ENCODE data around the gene CYTH1. TPM values are rescaled to one million over a fixed set of nuclear protein-coding genes. Genes with fewer than 3 reads are reported as not detected.
A peak's percentile ranks its signal among the peaks of the same experiment; 100 is the strongest.

CYTH1 gene
- total and polyA plus RNA-seq, 10 of the 15 experiments (the other 5 are each of a cell fraction or from before 2014, with no cell fraction given), result 6.6 to 188 (median 145) TPM

DNA sequence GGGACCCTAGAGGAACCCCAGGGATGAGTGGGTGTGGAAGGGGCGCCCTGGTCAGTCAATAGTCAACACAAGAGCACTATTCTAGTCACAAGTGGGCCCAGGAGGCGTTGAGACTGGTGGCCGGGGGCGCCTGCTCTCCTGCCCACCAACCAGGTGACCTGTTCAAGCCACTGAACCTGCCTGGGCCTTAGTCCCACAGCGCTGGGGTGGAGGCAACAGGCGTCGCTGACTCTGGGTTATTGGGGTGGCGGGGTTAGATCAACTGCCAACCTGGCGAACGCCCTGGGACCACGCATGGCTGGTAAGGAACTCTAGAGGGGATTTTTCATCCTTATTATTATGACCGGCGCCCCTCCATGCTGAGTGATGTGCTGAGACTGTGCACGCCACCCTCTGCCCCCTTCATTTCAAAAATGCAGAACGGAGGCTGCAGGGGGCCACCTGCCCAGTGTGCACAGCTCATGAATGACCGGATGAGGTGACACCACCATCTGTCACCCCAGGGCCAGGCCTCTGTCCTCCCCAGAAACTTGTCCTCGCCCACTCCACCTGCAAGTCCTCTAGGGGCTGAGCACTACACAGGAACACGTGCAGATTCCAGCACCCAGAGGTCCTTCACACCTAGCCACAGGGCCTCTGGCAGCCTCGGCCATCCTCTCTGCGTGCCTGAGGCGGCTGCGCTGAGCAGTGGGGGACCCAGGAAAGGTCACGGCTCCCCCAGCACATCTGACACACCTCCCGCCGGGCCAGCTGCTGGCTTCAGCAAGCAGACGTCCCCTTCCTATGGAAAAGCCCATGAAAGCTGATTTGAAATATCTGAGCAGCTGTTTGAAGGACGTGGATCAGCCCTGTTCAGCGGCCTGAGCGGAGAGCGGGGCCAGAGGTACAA, 153.3 kb downstream of the CYTH1 start:
- H3K27me3 ChIP-seq (replicated peaks in 1 of 2; ENCODE audit: control insufficient read depth in 2 of 2, insufficient read depth in 2 of 2, low read length in 1 of 2), result no peaks in the 10 kb centered on the region
- RAD21 ChIA-PET (ENCODE audit: unreplicated experiment), result no interaction called here
- SMC1A ChIA-PET (ENCODE audit: uncharacterized antibody, unreplicated experiment), result no interaction called here
- CTCF ChIA-PET, result no interaction called here
- FAIRE-seq (no peak), ATAC-seq (no peak), DNase-seq (ENCODE audit: low read depth, low spot score) (no peak)
- no peaks in the 10 kb centered on the region for H3K36me3 ChIP-seq (ENCODE audit: control insufficient read depth in 2 of 2, insufficient read depth in 2 of 2, low read length in 1 of 2)
- POLR2A ChIA-PET, result no interaction called here
- no peaks in the 10 kb centered on the region for H3K79me2 ChIP-seq (ENCODE audit: control insufficient read depth, insufficient read depth, low read length)
- H3K4me3 ChIP-seq, result no peak overlapping the region
- H4K20me1 ChIP-seq (ENCODE audit: control insufficient read depth, insufficient read depth), result no peaks in the 10 kb centered on the region
- intact Hi-C loops (cut with micrococcal nuclease; ENCODE audit: unreplicated experiment) (no loop called here), in situ Hi-C loops (cut with MboI) (no loop called here)
- no peaks in the 10 kb centered on the region; the same call in 2 of the 3 replicates for H3K9me3 ChIP-seq (replicated peaks; ENCODE audit: control insufficient read depth, insufficient read depth, low read length)
- TF ChIP-seq IKZF2 (IDR thresholded peaks at IDR 0.05) (no peak), RB1 (IDR thresholded peaks at IDR 0.05; ENCODE audit: borderline replicate concordance) (no peak), TCF7 (IDR thresholded peaks at IDR 0.05; ENCODE audit: borderline replicate concordance) (no peak)
- no peak overlapping the region for H3K4me2 ChIP-seq (ENCODE audit: control insufficient read depth, insufficient read depth)
- BruUV-seq (replicated peaks), result no TSS peak
- H2AFZ ChIP-seq (ENCODE audit: control insufficient read depth, low read depth, low read length), result no peak overlapping the region
- no peak overlapping the region for H3K9ac ChIP-seq (ENCODE audit: control insufficient read depth, insufficient read depth, low read length)
- WGBS (ENCODE audit: insufficient coverage, insufficient replicate concordance, low lambda C conversion rate, missing lambda C conversion rate), result 45% methylated on average over 30 of the region's 30 CpGs
- H3K27ac ChIP-seq (ENCODE audit: control insufficient read depth, insufficient read depth), result no peak overlapping the region
- peaks cover 5% of the 10 kb centered on the region for H3K4me1 ChIP-seq (ENCODE audit: control insufficient read depth, insufficient read depth, low read length)

- POLR2A ChIA-PET, result no interaction called here
- intact Hi-C loops (cut with micrococcal nuclease; ENCODE audit: unreplicated experiment) (no loop called here), in situ Hi-C loops (cut with MboI) (no loop called here)
- no TSS peak for BruUV-seq (replicated peaks)
- no peak; the same call in 2 of the 3 replicates for ATAC-seq
- no peak for DNase-seq (ENCODE audit: low read depth, low spot score)
- H3K4me3 ChIP-seq, result no peak overlapping the region
- H3K4me1 ChIP-seq (ENCODE audit: control insufficient read depth, insufficient read depth, low read length), result no peaks in the 10 kb centered on the region; the same call in 1 of the 2 replicates
- H3K27ac ChIP-seq (ENCODE audit: control insufficient read depth, insufficient read depth), result no peak overlapping the region
- H3K27me3 ChIP-seq (replicated peaks in 1 of 2; ENCODE audit: control insufficient read depth in 2 of 2, insufficient read depth in 2 of 2, low read length in 1 of 2), result no peaks in the 10 kb centered on the region
- no peak overlapping the region for H3K4me2 ChIP-seq (ENCODE audit: control insufficient read depth, insufficient read depth)
- 21% methylated on average over 14 of the region's 14 CpGs for whole genome bisulfite sequencing (ENCODE audit: insufficient coverage, insufficient replicate concordance, low lambda C conversion rate, missing lambda C conversion rate)
- H3K36me3 ChIP-seq (ENCODE audit: control insufficient read depth in 2 of 2, insufficient read depth in 2 of 2, low read length in 1 of 2), result no peaks in the 10 kb centered on the region
- no peaks in the 10 kb centered on the region for H3K79me2 ChIP-seq (ENCODE audit: control insufficient read depth, insufficient read depth, low read length)
- no peak overlapping the region for H3K9ac ChIP-seq (ENCODE audit: control insufficient read depth, insufficient read depth, low read length)
- FAIRE-seq, result peak; percentile 35
- RAD21 ChIA-PET (ENCODE audit: unreplicated experiment), result no interaction called here
- TF ChIP-seq IRF3 (IDR thresholded peaks at IDR 0.05), result no peak
- no peak for TF ChIP-seq MXI1 (IDR thresholded peaks at IDR 0.05; ENCODE audit: low read depth, low read length)
- TF ChIP-seq BCL11A (IDR thresholded peaks at IDR 0.05; ENCODE audit: low read depth, low read length), result no peak
- TF ChIP-seq LARP7 (IDR thresholded peaks at IDR 0.05), result no peak
- TF ChIP-seq IKZF2 (IDR thresholded peaks at IDR 0.05), result peak in 1 of 2 experiments; percentile 23; a peak in 1 of 4 replicates
- no peak for TF ChIP-seq EP300 (IDR thresholded peaks at IDR 0.05; ENCODE audit: borderline replicate concordance in 1 of 2, control insufficient read depth in 1 of 2, low read depth in 2 of 2, low read length in 2 of 2)
- peak; percentile 66; the same call in 2 of the 3 replicates for TF ChIP-seq POU2F2 (IDR thresholded peaks at IDR 0.05; ENCODE audit: borderline replicate concordance, low read depth, low read length)
- H4K20me1 ChIP-seq (ENCODE audit: control insufficient read depth, insufficient read depth), result no peaks in the 10 kb centered on the region
- H2AFZ ChIP-seq (ENCODE audit: control insufficient read depth, low read depth, low read length), result no peak overlapping the region
- SMC1A ChIA-PET (ENCODE audit: uncharacterized antibody, unreplicated experiment), result no interaction called here
- CTCF ChIA-PET, result no interaction called here
- no peaks in the 10 kb centered on the region; the same call in 2 of the 3 replicates for H3K9me3 ChIP-seq (replicated peaks; ENCODE audit: control insufficient read depth, insufficient read depth, low read length)
Measured at GRCh38 chr17:78624324-78625151, 157.5 kb downstream of the CYTH1 start.

Measured in GM12878 (cell line).